Measurements from ENCODE around the gene GPR21.
A peak's percentile ranks its signal among the peaks of the same experiment; 100 is the strongest.

Gene GPR21

DNA sequence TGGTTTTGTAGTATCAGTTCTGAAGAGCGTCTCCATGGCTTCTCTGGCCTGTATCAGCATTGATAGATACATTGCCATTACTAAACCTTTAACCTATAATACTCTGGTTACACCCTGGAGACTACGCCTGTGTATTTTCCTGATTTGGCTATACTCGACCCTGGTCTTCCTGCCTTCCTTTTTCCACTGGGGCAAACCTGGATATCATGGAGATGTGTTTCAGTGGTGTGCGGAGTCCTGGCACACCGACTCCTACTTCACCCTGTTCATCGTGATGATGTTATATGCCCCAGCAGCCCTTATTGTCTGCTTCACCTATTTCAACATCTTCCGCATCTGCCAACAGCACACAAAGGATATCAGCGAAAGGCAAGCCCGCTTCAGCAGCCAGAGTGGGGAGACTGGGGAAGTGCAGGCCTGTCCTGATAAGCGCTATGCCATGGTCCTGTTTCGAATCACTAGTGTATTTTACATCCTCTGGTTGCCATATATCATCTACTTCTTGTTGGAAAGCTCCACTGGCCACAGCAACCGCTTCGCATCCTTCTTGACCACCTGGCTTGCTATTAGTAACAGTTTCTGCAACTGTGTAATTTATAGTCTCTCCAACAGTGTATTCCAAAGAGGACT, 1.5 kb downstream of the GPR21 start:
- DNase-seq: no peak

DNA sequence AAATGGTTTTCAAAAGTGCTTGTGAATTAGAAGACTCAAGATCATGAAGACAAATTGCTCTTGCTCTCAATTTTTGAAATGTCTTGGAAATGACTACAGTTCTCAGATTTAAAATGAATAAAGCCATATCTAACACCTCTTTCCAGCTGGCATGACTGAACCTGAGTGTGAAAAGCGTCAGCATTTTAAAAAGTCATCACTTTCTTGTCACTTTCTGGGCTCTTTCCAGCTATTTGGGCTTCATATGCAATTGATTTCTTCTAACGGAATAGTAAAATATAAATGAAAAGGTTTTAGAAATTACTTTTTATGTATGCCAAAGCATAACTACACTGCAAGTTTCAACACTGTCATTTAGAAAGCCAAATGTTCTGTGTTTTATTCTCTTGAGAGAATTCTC, 2.3 kb downstream of the GPR21 start:
- DNase-seq: no peak

DNA sequence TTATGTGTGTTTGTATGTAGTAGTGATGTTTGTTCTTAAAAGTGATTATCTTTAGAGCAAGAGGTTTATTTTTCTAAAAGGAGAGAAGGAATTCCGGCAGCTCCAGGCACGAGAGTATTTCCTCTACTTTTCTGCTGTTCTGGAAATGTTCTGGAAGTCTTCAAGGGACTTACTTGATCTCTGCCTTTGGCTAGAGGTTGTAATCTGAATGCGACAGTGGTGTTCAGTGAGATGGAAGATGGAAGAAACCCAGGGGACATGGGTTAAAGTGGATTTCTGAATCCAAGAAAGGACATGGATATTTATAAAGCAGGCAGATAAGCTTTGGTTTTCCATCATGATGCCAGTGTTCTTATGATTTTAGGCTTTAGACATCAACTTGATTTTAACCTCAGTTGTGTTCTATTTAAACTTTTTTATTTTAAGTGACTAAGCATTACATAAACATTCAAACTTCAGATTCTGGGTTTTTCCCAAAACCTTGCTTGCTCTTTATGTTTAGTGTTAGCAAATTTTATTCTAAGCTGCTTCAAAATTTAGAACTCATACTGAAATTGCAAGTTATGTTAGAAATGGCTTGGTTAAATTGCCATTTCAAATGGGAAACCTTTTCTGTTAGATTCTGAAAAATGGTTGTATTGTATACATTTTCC, 3.6 kb downstream of the GPR21 start:
- DNase-seq: no peak

DNA sequence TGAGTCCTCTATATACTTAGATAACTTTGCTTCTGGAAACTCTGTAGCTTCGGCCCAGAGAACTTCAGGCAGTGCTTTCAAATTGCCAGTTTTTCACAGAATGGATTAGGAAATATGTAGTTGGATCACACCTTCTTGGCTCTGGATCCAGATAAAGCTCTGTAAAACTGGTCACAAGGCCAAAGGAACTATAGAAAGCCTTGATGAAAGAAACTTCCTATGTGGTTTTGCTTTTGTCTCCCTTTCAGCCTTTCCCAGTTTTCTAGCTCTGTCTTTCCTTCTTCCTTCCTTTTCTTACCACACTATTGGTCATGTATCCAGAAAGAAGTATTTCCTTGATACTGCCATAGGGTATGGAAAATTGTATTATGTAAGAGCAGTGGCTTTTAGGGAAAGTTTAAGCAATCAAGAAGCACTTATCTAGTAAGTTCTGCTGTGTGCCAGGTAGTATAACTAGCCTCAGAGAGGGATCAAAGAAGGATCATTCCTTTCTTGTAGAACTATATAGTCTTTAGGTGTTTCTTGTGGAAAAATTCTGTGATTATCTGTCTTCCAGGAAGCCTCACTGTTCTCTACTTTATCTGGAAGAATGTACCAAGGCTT, 6.3 kb downstream of the GPR21 start:
- DNase-seq: no peak

DNA sequence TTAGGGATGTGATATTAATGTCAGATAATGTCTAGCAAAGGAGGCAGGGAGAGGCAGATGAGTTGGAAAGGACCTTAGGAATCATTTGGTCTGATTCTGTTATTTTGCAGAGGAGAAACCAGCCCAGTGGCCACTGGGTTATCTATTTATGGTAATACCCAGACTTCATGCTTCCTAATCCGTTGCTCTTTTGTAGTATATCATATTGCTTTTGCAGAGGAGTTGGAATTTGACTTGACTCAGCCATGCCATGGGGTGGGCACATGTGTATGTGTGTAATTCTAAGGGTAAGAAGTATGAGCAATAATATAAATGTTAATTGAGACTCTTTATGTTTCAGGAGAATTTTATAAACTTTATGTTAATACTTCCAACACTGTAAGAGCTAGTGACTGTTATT, 7.3 kb downstream of the GPR21 start:
- DNase-seq: no peak

DNA sequence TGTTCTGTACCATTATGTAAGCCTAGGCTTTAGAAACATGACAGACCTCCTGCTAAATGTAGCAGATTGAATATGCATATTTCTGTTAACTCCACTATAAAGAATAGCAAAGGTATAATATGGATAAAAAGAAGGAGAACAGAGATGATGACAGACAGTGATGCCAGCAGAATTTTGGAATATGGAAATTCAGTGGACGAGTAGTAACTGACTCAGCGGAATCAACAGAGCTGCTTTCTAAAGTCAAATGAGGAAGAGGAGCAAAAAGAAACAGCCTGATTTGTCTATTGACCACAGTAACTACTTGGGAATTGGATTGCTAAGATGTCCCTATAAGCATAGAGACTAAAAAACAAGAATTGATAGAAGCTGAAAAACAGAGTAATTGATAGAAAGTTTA, 8.0 kb downstream of the GPR21 start:
- no peak for DNase-seq

DNA sequence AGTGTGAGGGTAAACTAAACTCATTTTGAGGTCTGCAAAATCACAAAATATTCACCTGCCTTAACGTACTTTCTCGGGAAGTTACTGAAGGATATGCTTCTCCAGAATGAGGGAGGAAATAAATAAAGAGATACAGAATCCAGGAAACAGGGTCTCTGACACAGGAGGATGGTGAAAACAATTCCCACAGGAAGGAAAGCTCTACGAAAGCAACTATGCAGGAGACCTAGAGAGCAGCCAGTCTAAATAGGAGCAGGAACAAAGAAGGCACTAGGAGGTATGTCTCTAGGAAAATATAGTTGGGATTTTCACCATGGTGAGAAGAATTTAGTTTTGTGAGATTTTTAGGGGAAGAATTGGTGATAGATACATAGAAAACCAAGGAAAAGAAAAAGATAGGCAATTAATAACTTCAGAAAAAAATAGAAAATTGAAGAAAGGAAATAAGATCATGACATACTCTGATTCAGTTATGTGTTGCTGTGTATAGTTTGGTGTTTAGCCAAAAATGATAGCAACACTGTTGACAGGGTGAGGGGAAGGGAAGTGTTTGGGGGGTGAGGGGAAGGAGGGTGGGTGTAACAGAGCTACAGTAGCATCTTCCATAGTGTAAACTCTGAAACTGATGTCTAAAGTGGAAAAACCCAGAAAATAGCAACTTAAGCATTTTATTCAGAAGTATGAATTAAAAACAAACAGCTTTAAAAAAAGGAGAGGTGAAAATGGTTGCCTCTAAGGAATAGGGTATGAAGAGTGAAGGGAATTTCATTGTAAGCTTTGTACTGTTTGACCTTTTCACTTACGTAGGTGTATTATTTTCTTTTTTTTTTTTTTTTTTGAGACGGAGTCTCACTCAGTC, 9.8 kb downstream of the GPR21 start:
- DNase-seq: no peak

DNA sequence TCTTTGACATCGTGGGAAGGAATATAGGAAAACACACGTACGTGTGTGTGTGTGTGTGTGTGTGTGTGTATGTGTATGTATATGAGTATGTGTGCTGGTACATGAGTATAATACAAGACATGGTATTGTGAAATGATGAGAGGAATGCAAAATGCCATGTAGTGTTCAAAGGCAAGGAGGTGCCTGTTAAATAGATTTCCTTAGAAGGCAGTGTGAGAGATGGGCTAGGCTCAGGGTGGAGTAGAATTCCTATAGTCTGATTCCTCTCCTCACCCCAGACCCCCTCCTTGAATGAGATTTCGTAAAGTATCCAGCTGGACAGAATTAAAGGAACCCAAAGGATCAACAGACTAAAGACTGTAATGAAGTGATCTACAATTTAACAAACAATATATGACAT, 11.1 kb downstream of the GPR21 start:
- DNase-seq: peak; percentile 98

DNA sequence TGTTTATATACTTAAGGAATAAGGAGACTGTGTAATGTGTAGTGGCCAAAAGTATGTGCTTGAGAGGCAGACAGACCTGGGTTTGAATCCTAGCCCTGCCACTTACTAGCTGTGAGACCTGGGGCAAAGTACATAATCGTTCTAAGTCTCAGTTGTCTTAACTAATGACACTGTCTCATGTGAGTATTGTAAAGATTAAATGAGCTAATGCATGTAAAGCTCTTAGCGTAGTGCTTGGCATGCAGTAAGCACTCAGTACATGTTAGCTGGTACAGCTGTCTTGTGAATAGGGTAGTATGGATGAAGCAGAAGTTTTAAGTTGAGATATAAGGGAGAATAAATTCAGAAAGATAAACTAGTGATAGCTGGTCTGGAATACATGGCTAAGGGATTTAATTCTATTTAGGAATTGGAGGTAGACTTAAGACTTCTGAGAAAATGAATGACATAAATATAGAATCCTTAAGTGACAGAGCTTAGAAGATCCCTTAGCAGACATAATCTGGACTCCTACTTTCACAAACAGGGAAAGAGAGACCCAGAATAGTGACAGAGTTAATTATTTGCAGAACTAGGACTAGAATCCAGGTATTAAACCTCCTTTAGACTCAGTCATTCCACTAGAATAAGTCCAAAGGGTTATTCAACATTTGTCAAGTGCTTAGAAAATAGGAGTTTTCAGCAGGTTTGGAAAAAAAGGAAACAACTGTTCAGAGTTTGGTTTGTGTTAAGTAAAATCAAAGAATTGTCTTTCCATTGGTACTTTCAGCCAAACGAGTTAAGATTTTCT, 13.1 kb downstream of the GPR21 start:
- no peak for DNase-seq

DNA sequence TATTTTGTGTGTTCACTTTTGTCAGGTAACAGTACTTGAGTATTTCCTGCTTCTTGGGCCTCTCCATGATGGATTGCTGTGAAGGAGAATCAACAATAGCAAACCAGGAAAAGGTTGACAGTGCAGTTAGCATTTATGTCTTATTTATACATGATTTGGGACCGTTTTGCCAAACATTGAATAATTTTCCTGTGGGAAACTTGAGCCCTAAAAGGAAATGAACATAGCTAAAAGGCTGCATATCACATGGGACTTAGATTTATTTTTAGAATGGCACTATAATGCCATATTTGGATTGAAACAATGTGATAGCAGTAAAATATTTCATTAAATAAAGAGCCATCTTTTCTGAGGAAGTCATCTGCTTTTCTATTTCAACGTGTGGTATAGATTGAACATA, 15.3 kb downstream of the GPR21 start:
- peak; percentile 72 for DNase-seq

DNA sequence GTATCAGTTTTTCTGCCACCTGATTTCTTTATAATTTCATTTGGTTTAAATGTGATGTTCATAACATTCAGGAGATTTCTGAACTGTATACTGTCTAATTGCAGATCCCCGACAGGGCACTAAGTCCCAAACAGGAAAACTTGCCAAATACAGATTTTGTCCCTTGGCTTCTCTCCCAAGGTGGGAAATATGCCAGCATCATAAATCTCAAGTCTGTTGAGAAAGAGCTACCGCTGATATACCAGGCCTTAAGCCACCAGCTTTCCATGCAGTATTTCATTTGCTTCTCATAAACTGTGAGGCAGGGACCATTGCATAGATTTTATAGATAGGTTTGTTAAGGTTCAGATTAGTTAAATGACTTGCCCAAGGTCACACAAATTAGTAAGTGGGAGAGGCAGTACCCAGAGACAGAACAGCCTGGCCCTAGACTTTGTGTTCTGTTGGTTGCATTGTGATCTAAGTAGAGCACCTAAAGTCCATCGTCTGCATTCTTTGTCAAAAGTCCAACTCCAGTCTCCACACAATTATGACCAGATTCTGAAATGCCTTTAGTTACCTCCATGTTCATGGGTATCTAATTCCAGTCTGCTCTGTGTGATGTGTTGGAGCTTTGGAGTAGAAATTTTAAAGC, 16.2 kb downstream of the GPR21 start:
- peak; percentile 74 for DNase-seq

DNA sequence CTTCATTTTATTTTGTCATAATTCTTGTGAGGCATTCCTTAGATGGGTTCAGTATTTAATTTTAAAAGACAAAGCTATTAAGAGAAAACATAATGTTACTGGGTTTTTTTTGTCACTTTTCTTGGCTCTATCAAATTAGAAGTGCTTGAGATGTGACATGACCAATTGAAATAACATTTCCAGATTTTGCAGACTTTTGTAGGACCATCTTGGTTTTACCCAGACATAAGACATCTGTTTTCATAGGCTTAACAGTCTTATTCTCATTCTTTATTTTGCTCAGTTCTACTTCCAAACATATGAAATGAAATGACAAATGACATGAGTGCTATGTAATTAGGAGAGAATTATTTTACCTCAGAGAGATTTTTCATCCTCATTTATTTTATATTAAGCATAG, 19.6 kb downstream of the GPR21 start:
- DNase-seq: no peak

DNA sequence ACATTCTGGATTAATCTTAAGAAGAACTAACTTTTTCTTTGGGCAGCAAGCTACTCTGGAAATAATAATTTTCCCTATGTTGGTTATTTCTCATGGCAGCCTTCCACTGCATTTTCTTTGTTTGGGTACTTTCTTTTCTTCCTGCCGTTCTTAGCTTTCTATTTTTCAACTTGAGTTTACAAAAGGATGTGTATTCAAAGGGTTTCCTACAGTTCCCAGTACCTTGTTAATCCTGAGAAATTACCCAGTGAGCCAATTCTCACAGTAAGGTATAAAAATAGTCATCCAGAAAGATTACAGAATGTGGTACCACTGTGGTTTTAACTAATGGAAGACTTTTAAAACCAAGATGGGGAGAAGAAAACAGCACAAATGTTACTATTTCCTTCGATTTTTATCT, 20.2 kb downstream of the GPR21 start:
- DNase-seq: no peak

DNA sequence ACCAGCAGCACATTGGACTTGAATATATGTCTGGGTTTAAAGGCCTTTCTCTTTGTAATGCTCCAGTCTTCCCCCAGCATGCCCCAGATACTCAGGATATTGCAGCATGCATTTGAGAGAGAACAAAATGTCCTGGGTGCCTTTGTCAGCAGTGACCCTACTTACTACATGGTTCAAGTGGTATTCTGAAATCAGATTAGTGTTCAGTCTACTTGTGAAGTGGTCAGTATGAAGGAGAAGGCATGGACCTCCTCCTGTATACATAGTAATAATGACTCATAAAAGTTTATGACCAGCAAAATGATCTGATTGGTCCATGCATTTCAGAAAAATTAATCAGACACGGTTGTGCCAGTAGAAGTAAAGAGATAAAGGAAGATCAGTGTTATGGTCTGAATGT, 25.4 kb downstream of the GPR21 start:
- DNase-seq: no peak

DNA sequence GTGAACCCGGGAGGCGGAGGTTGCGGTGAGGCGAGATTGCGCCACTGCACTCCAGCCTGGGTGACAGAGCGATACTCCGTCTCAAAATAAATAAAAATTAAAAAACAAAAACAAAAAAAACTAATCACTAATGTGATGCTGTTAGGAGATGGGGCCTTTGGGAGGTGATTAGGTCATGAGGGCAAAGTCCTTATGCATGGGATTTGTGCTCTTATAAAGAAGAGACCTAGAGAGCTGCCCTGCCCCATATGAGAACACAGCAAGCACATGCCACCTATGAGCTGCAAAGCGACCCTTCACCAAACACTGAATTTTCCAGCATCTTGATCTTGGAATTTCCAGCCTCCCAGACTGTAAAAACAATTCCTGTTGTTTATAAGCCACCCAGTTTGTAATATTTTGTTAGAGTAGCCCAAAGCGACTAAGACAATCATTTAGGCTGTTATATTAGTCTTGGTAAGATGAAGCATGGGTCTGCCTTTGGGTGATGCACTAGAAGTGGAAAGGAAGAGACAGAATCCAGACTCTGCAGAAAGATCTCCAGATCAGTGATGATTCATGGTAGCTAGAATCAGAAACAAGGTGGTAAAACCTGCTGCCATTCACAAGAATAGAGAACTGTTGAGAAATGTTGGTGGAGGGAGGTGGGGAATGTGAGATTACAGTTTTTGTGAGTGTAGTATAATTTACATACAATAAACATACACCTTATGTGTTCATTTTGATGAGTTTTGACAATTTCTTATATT, 26.2 kb downstream of the GPR21 start:
- DNase-seq: no peak

DNA sequence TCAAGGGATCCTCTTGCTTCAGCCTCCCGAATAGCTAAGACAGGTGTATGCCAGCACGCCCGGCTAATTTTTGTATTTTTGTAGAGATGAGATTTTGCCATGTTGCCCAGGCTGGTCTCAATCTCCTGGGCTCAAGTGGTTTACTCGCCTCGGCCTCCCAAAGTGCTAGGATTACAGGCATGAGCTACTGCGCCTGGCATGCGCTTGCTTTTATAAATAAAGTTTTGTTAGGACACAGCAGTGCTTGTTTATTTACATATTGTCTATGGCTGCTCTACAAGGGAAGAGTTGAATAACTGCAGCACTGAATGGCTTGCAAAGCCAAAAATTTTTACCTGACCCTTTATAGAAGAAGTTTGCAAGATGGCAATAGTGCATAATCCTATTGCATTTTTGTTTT, 27.7 kb downstream of the GPR21 start:
- DNase-seq: no peak

DNA sequence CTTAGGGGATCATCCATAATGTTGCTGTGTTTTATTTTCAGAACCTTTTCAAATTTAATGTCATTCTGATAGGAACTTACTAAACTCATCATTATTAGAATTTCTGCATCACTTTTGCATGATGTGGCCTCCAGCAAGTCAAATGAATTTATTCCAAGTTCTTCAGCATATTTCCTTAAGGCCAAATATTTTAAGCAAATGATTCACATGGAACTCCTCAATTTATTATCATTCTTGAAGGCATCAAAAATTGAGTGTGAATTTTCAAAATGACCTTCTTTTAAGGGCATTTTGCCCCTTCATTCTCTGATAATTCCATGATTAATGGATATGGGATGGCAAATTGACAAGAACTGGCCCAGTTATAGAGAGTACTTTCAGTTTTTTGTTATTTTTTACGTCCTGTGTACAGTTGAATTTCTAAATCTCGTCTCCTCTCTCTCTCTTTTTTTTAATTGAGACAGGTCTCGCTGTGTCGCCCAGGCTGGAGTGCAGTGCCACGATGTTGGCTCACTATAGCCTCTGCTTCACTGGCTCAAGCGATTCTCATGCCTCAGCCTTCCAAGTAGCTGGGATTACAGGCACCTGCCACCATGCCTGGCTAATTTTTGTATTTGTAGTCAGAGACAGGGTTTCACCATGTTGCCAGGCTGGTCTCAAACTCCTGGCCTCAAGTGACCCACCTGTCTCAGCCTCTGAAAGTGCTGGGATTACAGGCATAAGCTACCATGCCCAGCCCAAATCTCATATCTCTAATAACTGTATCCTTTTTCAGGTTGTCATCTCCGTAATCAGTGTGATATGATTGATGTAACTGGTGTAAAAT, 29.1 kb downstream of the GPR21 start:
- DNase-seq: peak; percentile 45

DNA sequence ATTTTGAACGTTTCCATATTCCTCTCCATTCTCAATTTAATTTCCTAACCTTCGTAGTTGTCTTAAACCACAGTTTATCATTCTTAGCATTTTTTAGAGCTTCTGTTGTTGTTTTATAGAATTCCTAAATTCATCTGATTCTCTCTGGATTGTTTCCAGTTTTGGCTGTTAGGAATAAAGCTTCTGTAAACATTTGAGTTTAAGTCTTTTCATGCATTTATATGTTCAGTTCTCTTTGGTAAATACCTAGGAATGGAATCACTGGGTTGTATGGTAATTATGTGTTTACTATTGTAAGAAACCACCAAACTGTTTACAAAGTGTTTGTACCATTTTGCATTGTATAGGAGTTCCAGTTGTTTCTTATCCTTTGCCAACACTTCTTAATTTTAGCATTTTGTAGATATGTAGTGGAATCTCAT, 29.7 kb downstream of the GPR21 start:
- peak; percentile 77 for DNase-seq

DNA sequence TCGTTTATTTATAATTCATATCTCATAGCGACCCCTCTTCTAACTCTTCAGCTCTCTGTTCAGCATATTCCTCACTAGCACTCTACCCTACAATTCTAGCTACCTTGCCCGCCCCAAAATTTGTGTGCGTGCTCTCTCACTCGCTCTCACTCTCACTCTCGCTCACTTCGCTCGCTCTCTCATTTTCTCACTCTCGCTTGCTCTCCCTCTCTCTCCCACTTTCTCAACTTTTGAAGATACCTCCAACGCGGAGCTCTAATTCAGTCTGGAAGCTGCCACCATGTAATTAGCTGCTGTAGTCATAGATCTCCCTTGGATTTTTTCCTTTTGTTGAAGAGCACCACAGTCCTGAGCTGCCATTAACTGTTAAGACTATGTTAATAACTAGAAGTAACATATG, 30.4 kb downstream of the GPR21 start:
- no peak for DNase-seq

DNA sequence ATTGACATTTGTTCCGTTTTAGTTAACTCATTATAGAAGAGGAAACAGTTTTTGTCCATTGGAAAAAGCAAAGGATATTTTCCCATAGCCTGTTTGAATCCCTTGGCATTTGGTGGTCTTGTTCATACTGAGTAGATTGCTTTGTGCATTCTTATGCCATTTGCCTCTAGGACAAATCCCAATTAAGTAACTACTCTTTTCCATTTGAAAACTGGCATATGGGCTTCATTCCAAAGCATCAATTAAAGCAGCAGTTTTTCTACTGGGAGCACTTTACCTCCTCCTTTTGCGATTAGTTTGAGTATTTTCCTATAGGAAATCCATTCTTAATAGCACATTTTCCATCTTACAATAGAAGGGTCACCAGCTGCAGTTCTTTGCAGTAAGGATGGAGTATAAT, 31.2 kb downstream of the GPR21 start:
- DNase-seq: no peak

All from fibroblast of skin of abdomen (primary cell).